Measurements from ENCODE around the gene ZNF691.

Gene ZNF691

GRCh38 chr1:42830631-42831030 lies 15.8 kb upstream of the ZNF691 start:
- CTCF ChIA-PET = no interaction called here
- TF ChIP-seq FOXM1 (IDR thresholded peaks at IDR 0.05; ENCODE audit: borderline replicate concordance) (no peak), CTBP1 (IDR thresholded peaks at IDR 0.05; ENCODE audit: borderline replicate concordance) (no peak)
- POLR2A ChIA-PET = interaction anchor here (1.1 to 3.8 kb wide), 2 partner anchors 16 to 52 kb away, joined by 3 to 19 read pairs; partner anchors contain the start of gene ZNF691
- DNase-seq (ENCODE audit: extremely low spot score) = no peak

- DNase-seq (ENCODE audit: extremely low spot score) = no peak
- POLR2A ChIA-PET = interaction anchor here (1.1 to 3.8 kb wide), 2 partner anchors 15 to 53 kb away, joined by 3 to 19 read pairs; partner anchors contain the start of gene ZNF691
- CTCF ChIA-PET = no interaction called here
Measured at GRCh38 chr1:42831273-42831672, 15.1 kb upstream of the ZNF691 start.

GRCh38 chr1:42832641-42833240 lies 13.7 kb upstream of the ZNF691 start:
- CTCF ChIA-PET = interaction anchor here (0.9 kb wide), 1 partner anchor 13 kb away, joined by 3 read pairs; the partner anchor contains the start of gene ZNF691
- no peak for DNase-seq (ENCODE audit: extremely low spot score)
- TF ChIP-seq ELF4 (IDR thresholded peaks at IDR 0.05) (no peak), ARNT (IDR thresholded peaks at IDR 0.05) (no peak)
- POLR2A ChIA-PET = interaction anchor here (1.4 kb wide), 1 partner anchor 14 kb away, joined by 7 read pairs; the partner anchor contains the start of gene ZNF691

More at GRCh38 chr1:42831273-42831672, 15.1 kb upstream of the ZNF691 start:
- TF ChIP-seq SUZ12 (IDR thresholded peaks at IDR 0.05) (no peak), ZNF384 (IDR thresholded peaks at IDR 0.05) (peak; percentile 72)

- no peak for DNase-seq (ENCODE audit: extremely low spot score)
- TF ChIP-seq ZNF384 (IDR thresholded peaks at IDR 0.05) = no peak
- no peak for TF ChIP-seq ELF4 (IDR thresholded peaks at IDR 0.05)
- TF ChIP-seq PKNOX1 (IDR thresholded peaks at IDR 0.05) = no peak
- TF ChIP-seq FOXK2 (IDR thresholded peaks at IDR 0.05) = no peak
- TF ChIP-seq SUZ12 (IDR thresholded peaks at IDR 0.05) = no peak
- no peak for TF ChIP-seq BHLHE40 (IDR thresholded peaks at IDR 0.05; ENCODE audit: borderline replicate concordance)
- TF ChIP-seq TARDBP (IDR thresholded peaks at IDR 0.05) = no peak
- TF ChIP-seq LEF1 (IDR thresholded peaks at IDR 0.05; ENCODE audit: borderline replicate concordance) = no peak
- no peak for TF ChIP-seq CTBP1 (IDR thresholded peaks at IDR 0.05; ENCODE audit: borderline replicate concordance)
- TF ChIP-seq FOXM1 (IDR thresholded peaks at IDR 0.05; ENCODE audit: borderline replicate concordance) = no peak
- no peak for TF ChIP-seq HDGF (IDR thresholded peaks at IDR 0.05; ENCODE audit: borderline replicate concordance)
- no peak for TF ChIP-seq ARNT (IDR thresholded peaks at IDR 0.05)
- ChIA-PET CTCF (no interaction called here), POLR2A (interaction anchor here (1.4 to 3.0 kb wide), 3 partner anchors 10 to 13 kb away, joined by 5 to 43 read pairs (median 7); partner anchors contain the start of gene ZNF691)
Measured at GRCh38 chr1:42833981-42834380, 12.4 kb upstream of the ZNF691 start.

- CTCF ChIA-PET = interaction anchor here (0.9 kb wide), 1 partner anchor 12 kb away, joined by 7 read pairs; the partner anchor contains the start of gene ZNF691
- no peak for TF ChIP-seq FOXM1 (IDR thresholded peaks at IDR 0.05; ENCODE audit: borderline replicate concordance)
- no peak for TF ChIP-seq ZNF384 (IDR thresholded peaks at IDR 0.05)
- no peak for TF ChIP-seq ARNT (IDR thresholded peaks at IDR 0.05)
- TF ChIP-seq FOXA1 (IDR thresholded peaks at IDR 0.05) = no peak
- no peak for TF ChIP-seq L3MBTL2 (conservative IDR thresholded peaks at IDR 0.05)
- no peak for TF ChIP-seq NFRKB (IDR thresholded peaks at IDR 0.05)
- TF ChIP-seq TARDBP (IDR thresholded peaks at IDR 0.05) = no peak
- TF ChIP-seq SP1 (IDR thresholded peaks at IDR 0.05) = no peak
- TF ChIP-seq BHLHE40 (IDR thresholded peaks at IDR 0.05; ENCODE audit: borderline replicate concordance) = no peak
- TF ChIP-seq CTBP1 (IDR thresholded peaks at IDR 0.05; ENCODE audit: borderline replicate concordance) = no peak
- TF ChIP-seq HDGF (IDR thresholded peaks at IDR 0.05; ENCODE audit: borderline replicate concordance) = no peak
- TF ChIP-seq SUZ12 (IDR thresholded peaks at IDR 0.05) = no peak
- no peak for DNase-seq (ENCODE audit: extremely low spot score)
- POLR2A ChIA-PET = interaction anchor here (1.3 to 3.0 kb wide), 4 partner anchors 9 to 68 kb away, joined by 3 to 43 read pairs (median 6); partner anchors contain the start of genes C1orf50, P3H1 and ZNF691
Measured at GRCh38 chr1:42834803-42835202, 11.6 kb upstream of the ZNF691 start.

GRCh38 chr1:42835422-42835821 lies 11.0 kb upstream of the ZNF691 start:
- ChIA-PET CTCF (interaction anchor here (0.9 kb wide), 1 partner anchor 11 kb away, joined by 7 read pairs; the partner anchor contains the start of gene ZNF691), POLR2A (interaction anchor here (1.1 to 3.0 kb wide), 5 partner anchors 8 to 69 kb away, joined by 3 to 43 read pairs (median 5); partner anchors contain the start of genes C1orf50, P3H1 and ZNF691)
- no peak for TF ChIP-seq L3MBTL2 (conservative IDR thresholded peaks at IDR 0.05)
- TF ChIP-seq BHLHE40 (IDR thresholded peaks at IDR 0.05; ENCODE audit: borderline replicate concordance) = no peak
- TF ChIP-seq FOXK2 (IDR thresholded peaks at IDR 0.05) = no peak
- TF ChIP-seq ZNF384 (IDR thresholded peaks at IDR 0.05) = no peak
- TF ChIP-seq FOXA1 (IDR thresholded peaks at IDR 0.05) = no peak
- TF ChIP-seq LEF1 (IDR thresholded peaks at IDR 0.05; ENCODE audit: borderline replicate concordance) = no peak
- TF ChIP-seq FOXM1 (IDR thresholded peaks at IDR 0.05; ENCODE audit: borderline replicate concordance) = no peak
- TF ChIP-seq SUZ12 (IDR thresholded peaks at IDR 0.05) = no peak
- no peak for TF ChIP-seq TARDBP (IDR thresholded peaks at IDR 0.05)
- TF ChIP-seq SP1 (IDR thresholded peaks at IDR 0.05) = no peak
- no peak for TF ChIP-seq ARNT (IDR thresholded peaks at IDR 0.05)
- no peak for TF ChIP-seq PKNOX1 (IDR thresholded peaks at IDR 0.05)
- no peak for TF ChIP-seq NFRKB (IDR thresholded peaks at IDR 0.05)
- TF ChIP-seq CTBP1 (IDR thresholded peaks at IDR 0.05; ENCODE audit: borderline replicate concordance) = no peak
- no peak for TF ChIP-seq ELF4 (IDR thresholded peaks at IDR 0.05)
- no peak for TF ChIP-seq HDGF (IDR thresholded peaks at IDR 0.05; ENCODE audit: borderline replicate concordance)
- DNase-seq (ENCODE audit: extremely low spot score) = no peak

- ChIA-PET POLR2A (interaction anchor here (2.1 kb wide), 1 partner anchor 10 kb away, joined by 34 read pairs; the partner anchor contains the start of gene ZNF691), CTCF (interaction anchor here (1.0 kb wide), 1 partner anchor 13 kb away, joined by 4 read pairs; no protein-coding TSS in a partner anchor)
- no peak for DNase-seq (ENCODE audit: extremely low spot score)
- TF ChIP-seq SP1 (IDR thresholded peaks at IDR 0.05) (no peak), FOXA1 (IDR thresholded peaks at IDR 0.05) (no peak), FOXK2 (IDR thresholded peaks at IDR 0.05) (no peak), HDGF (IDR thresholded peaks at IDR 0.05; ENCODE audit: borderline replicate concordance) (no peak), SUZ12 (IDR thresholded peaks at IDR 0.05) (no peak)
Measured at GRCh38 chr1:42837709-42838108, 8.7 kb upstream of the ZNF691 start.
